Duodenal mucosa (tissue), 2 donors: ENCODE results near the gene RRP1.
"Not testable (repeated sequence)": the region's sequence is repeated elsewhere in the genome, so short reads cannot be mapped to it uniquely, and the experiment has no call there.

ENCODE experiments used
- H3K27ac ChIP-seq: one replicate; pipeline ENCODE4 v1.7.0; 2013; ENCODE audit warnings: low read depth, low read length
- H3K27me3 ChIP-seq, 2 donors: one replicate each; pipeline ENCODE4 v1.7.0; 2013; ENCODE audit warnings: low read length in 2 of 2, control low read depth in 1 of 2; ENCODE audit not compliant: insufficient read depth in 2 of 2, control insufficient read depth in 1 of 2
- H3K36me3 ChIP-seq, 2 donors: one replicate each; pipeline ENCODE4 v1.7.0; 2013; ENCODE audit warnings: low read length in 2 of 2, control low read depth in 1 of 2; ENCODE audit not compliant: insufficient read depth in 2 of 2, control insufficient read depth in 1 of 2
- H3K4me1 ChIP-seq, 2 donors: one replicate each; pipeline ENCODE4 v1.7.0; 2013; ENCODE audit warnings: low read length in 2 of 2, control low read depth in 1 of 2; ENCODE audit not compliant: insufficient read depth in 2 of 2, control insufficient read depth in 1 of 2
- H3K4me3 ChIP-seq, 2 donors: one replicate each; pipeline ENCODE4 v1.7.0; 2013; ENCODE audit warnings: low read length in 2 of 2, low read depth in 1 of 2
- H3K9ac ChIP-seq, 2 donors: one replicate each; pipeline ENCODE4 v1.7.0; 2013; ENCODE audit warnings: low read length in 2 of 2, low read depth in 1 of 2
- H3K9me3 ChIP-seq, 2 donors: one replicate each; pipeline ENCODE4 v1.7.0; 2013; ENCODE audit warnings: low read length in 2 of 2, control low read depth in 1 of 2; ENCODE audit not compliant: control insufficient read depth in 1 of 2

The RRP1 gene

GRCh38 chr21:43835050-43835449 lies 45.7 kb downstream of the RRP1 start:
- Histone ChIP-seq H3K36me3 (no peaks in the 10 kb centered on the region), H3K4me1 (peaks cover 0 to 4% of the 10 kb centered on the region in 2 donors), H3K9ac (no peak overlapping the region), H3K9me3 (no peaks in the 10 kb centered on the region), H3K27ac (no peak overlapping the region), H3K27me3 (peaks cover 4 to 6% of the 10 kb centered on the region in 2 donors), H3K4me3 (no peak overlapping the region)

- Histone ChIP-seq H3K27ac (no peak overlapping the region), H3K4me3 (no peak overlapping the region), H3K9ac (no peak overlapping the region), H3K4me1 (peaks cover 0 to 4% of the 10 kb centered on the region in 2 donors), H3K9me3 (no peaks in the 10 kb centered on the region), H3K36me3 (no peaks in the 10 kb centered on the region), H3K27me3 (peaks cover 4 to 6% of the 10 kb centered on the region in 2 donors)
Measured at GRCh38 chr21:43835861-43836260, 46.5 kb downstream of the RRP1 start.

DNA sequence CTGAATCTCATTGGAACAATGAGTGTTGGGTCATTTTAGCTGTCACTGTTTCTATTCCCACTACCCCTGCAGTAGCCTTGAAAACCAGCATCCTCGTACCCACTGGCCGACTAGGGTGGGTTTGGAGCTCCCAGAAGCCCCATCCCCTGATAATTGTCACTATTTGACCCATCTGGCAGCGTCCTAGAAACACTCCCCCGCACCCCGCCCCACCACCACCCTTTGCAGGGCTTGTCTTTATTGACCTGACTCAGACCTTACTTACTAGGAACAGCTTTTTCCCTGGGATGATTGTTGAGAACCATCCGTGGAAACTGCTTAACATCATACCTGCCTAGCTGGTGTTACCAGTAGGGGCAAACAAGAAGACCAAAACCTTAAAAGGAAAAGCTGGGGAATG lies 47.2 kb downstream of the RRP1 start:
- H3K27me3 ChIP-seq: peaks cover 4 to 6% of the 10 kb centered on the region in 2 donors
- no peaks in the 10 kb centered on the region for H3K9me3 ChIP-seq
- no peak overlapping the region for H3K4me3 ChIP-seq
- H3K9ac ChIP-seq: no peak overlapping the region
- peaks cover 0 to 1% of the 10 kb centered on the region in 2 donors for H3K4me1 ChIP-seq
- H3K27ac ChIP-seq: no peak overlapping the region
- H3K36me3 ChIP-seq: no peaks in the 10 kb centered on the region

GRCh38 chr21:43840259-43840658 lies 50.9 kb downstream of the RRP1 start:
- Histone ChIP-seq H3K9ac (no peak overlapping the region), H3K4me3 (no peak overlapping the region), H3K4me1 (no peaks in the 10 kb centered on the region), H3K9me3 (no peaks in the 10 kb centered on the region), H3K27me3 (peaks cover 0 to 2% of the 10 kb centered on the region in 2 donors), H3K27ac (no peak overlapping the region), H3K36me3 (no peaks in the 10 kb centered on the region)

DNA sequence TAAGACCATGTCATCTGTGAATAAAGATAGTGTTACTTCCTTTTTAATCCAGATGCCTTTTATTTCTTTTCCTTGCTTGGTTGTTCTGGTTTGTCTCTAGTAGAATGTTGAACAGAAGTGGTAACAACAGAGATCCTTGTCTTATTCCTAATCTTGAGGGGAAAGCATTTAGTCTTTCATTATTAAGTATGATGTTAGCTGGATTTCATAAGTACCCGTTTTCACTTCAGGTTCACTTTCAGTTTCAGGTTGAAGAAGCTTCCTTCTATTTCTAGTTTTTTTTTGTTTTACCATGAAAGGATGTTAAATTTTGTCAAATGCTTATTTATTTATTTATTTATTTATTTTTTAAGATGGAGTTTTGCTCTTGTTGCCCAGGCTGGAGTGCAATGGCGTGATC lies 53.4 kb downstream of the RRP1 start:
- H3K27me3 ChIP-seq: peaks cover 0 to 2% of the 10 kb centered on the region in 2 donors
- no peaks in the 10 kb centered on the region for H3K9me3 ChIP-seq
- no peak overlapping the region for H3K4me3 ChIP-seq
- no peak overlapping the region for H3K27ac ChIP-seq
- no peak overlapping the region for H3K9ac ChIP-seq
- no peaks in the 10 kb centered on the region for H3K36me3 ChIP-seq
- H3K4me1 ChIP-seq: no peaks in the 10 kb centered on the region

- H3K9ac ChIP-seq, H3K9me3 ChIP-seq, H3K27me3 ChIP-seq, H3K27ac ChIP-seq, H3K4me1 ChIP-seq, H3K36me3 ChIP-seq, H3K4me3 ChIP-seq: not testable (repeated sequence)
Measured at GRCh38 chr21:43844906-43845305, 55.5 kb downstream of the RRP1 start.

GRCh38 chr21:43845386-43845785 lies 56.0 kb downstream of the RRP1 start:
- Histone ChIP-seq H3K27me3 (no peaks in the 10 kb centered on the region), H3K9ac (no peak overlapping the region), H3K4me1 (no peaks in the 10 kb centered on the region), H3K4me3 (no peak overlapping the region), H3K27ac (no peak overlapping the region), H3K36me3 (no peaks in the 10 kb centered on the region), H3K9me3 (no peaks in the 10 kb centered on the region)

DNA sequence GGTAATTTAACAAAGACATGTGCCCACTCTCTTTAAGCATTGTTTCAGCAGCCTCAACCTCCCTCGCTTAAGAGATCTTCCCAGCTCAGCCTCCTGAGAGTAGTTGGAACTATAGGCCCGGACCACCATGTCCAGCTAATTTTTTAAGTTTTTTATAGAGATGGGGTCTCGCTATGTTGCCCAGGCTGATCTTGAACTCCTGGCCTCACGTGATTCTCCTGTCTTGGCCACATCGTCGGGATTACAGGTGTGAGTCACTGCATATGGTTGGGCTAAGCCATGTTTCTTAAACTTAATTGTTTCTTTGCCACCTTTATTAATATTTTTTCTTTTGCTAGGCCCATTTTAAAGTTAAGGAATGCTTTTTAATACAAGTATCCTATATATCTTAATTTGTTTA lies 57.1 kb downstream of the RRP1 start:
- H3K9ac ChIP-seq: no peak overlapping the region
- H3K9me3 ChIP-seq: no peaks in the 10 kb centered on the region
- no peaks in the 10 kb centered on the region for H3K27me3 ChIP-seq
- no peak overlapping the region for H3K27ac ChIP-seq
- no peaks in the 10 kb centered on the region for H3K4me1 ChIP-seq
- H3K36me3 ChIP-seq: no peaks in the 10 kb centered on the region
- no peak overlapping the region for H3K4me3 ChIP-seq

GRCh38 chr21:43847301-43847700 lies 57.9 kb downstream of the RRP1 start:
- Histone ChIP-seq H3K36me3 (no peaks in the 10 kb centered on the region), H3K27ac (no peak overlapping the region), H3K4me1 (no peaks in the 10 kb centered on the region), H3K9ac (no peak overlapping the region), H3K4me3 (no peak overlapping the region), H3K27me3 (no peaks in the 10 kb centered on the region), H3K9me3 (no peaks in the 10 kb centered on the region)

- no peaks in the 10 kb centered on the region for H3K4me1 ChIP-seq
- no peaks in the 10 kb centered on the region for H3K9me3 ChIP-seq
- no peaks in the 10 kb centered on the region for H3K27me3 ChIP-seq
- H3K4me3 ChIP-seq: no peak overlapping the region
- H3K27ac ChIP-seq: no peak overlapping the region
- no peaks in the 10 kb centered on the region for H3K36me3 ChIP-seq
- H3K9ac ChIP-seq: no peak overlapping the region
Measured at GRCh38 chr21:43848771-43849170, 59.4 kb downstream of the RRP1 start.
